Osteoblast (primary cell): ENCODE data around the gene CMTR2. TPM values are rescaled to one million over a fixed set of nuclear protein-coding genes. Genes with fewer than 3 reads are reported as not detected.
"Not testable (repeated sequence)": the region's sequence is repeated elsewhere in the genome, so short reads cannot be mapped to it uniquely, and the experiment has no call there.

Source experiments
- DNase-seq: peaks from one replicate; pipeline ENCODE4 v3.0.0; 2011; ENCODE audit warnings: low spot score, mixed read lengths; ENCODE audit not compliant: insufficient read length; ENCODE audit errors: missing footprints
- H2AFZ ChIP-seq: 2 replicates; pipeline ENCODE4 v1.6.0; 2011; ENCODE audit warnings: mild to moderate bottlenecking, low read length
- H3K27ac ChIP-seq: 2 replicates; pipeline ENCODE4 v1.5.1; 2011; ENCODE audit warnings: mild to moderate bottlenecking, low read depth, low read length, moderate library complexity
- H3K27me3 ChIP-seq: 2 replicates; pipeline ENCODE4 v1.6.0; 2012; ENCODE audit warnings: mild to moderate bottlenecking, control low read depth, inconsistent platforms, low read length, moderate library complexity; ENCODE audit not compliant: insufficient read depth
- H3K36me3 ChIP-seq: 2 replicates; pipeline ENCODE4 v1.5.1; 2011; ENCODE audit warnings: mild to moderate bottlenecking, low read length, control low read depth, moderate library complexity; ENCODE audit not compliant: insufficient read depth
- H3K4me1 ChIP-seq: 2 replicates; pipeline ENCODE4 v1.5.1; 2011; ENCODE audit warnings: mild to moderate bottlenecking, low read length, control low read depth, moderate library complexity; ENCODE audit not compliant: insufficient read depth
- H3K4me2 ChIP-seq: 2 replicates; pipeline ENCODE4 v1.6.0; 2011; ENCODE audit warnings: mild to moderate bottlenecking, low read length; ENCODE audit not compliant: insufficient read depth
- H3K4me3 ChIP-seq: fragments of 200-600 bp; sonication (generic); 3 replicates; pipeline ENCODE4 v1.5.1; 2012; ENCODE audit warnings: mild to moderate bottlenecking, low read length, inconsistent platforms; ENCODE audit not compliant: insufficient read depth
- H3K79me2 ChIP-seq: 2 replicates; pipeline ENCODE4 v1.6.0; 2012; ENCODE audit warnings: mild to moderate bottlenecking, low read length, control low read depth, inconsistent platforms; ENCODE audit not compliant: insufficient read depth
- H3K9me3 ChIP-seq: 2 replicates; pipeline ENCODE4 v1.5.1; 2011; ENCODE audit warnings: low read depth, low read length, control low read depth
- H4K20me1 ChIP-seq: 2 replicates; pipeline ENCODE4 v1.6.0; 2012; ENCODE audit warnings: mild to moderate bottlenecking, low read length, control low read depth; ENCODE audit not compliant: insufficient read depth
- CTCF ChIP-seq: IDR thresholded peaks from 2 replicates; pipeline ENCODE4 v1.5.1; 2011; ENCODE audit warnings: mild to moderate bottlenecking, low read depth, low read length, moderate library complexity; ENCODE audit errors: extremely low read depth
- total RNA-seq: library from RNA; depleted of rRNA; stranded (reverse); fragments of >200 nt; gene quantifications from 2 replicates; pipeline ENCODE4 v1.2.3, GENCODE V29; 2012

Gene CMTR2
- total RNA-seq, 1 donor: 39.1 TPM

DNA sequence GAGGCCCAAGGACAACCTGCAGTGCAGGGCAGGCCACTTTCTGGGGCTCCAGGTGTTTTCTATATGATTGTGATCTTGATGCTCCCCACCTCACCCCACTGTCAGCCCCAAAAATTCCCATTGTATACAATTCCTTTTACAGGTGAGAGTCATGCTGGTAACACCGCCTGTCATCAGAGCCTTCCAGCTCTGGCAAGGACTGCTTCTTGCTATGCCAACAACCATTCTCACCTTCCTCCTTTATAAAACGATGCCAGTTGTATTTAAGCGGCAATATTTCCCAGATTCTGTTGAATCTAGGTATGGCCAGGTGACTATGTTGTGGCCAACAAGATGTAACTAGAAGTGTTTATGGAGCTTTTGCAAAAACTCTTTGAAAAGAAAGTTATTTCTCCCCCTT, 38.9 kb upstream of the CMTR2 start:
- Histone ChIP-seq H4K20me1 (no peaks in the 10 kb centered on the region), H3K9me3 (no peaks in the 10 kb centered on the region), H3K4me2 (no peak overlapping the region), H3K79me2 (no peaks in the 10 kb centered on the region), H3K4me3 (no peak overlapping the region), H3K27ac (no peak overlapping the region), H3K27me3 (no peaks in the 10 kb centered on the region), H3K4me1 (no peaks in the 10 kb centered on the region), H3K36me3 (no peaks in the 10 kb centered on the region), H2AFZ (no peak overlapping the region)
- TF ChIP-seq CTCF: no peak
- no peak for DNase-seq

DNA sequence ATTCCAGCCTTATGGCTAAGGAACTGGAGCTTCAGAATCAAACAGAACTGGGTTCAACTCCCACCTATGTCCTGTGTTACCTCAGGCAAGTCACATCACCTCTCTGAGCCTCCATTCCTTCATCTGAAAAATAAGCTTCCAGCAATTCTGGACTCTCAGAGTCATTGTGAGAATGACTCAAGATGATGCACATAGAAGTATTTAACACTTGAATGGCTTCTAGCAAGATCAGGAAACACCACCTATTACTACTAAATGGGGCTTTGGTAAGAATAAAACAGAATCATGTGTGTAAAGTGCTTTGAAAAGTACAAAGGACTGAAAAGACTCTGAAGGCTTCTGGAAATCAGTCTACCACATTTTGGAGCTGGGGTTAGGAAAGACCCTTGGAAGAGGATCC, 38.5 kb upstream of the CMTR2 start:
- H3K27me3 ChIP-seq: no peaks in the 10 kb centered on the region
- no peak overlapping the region for H3K4me2 ChIP-seq
- H4K20me1 ChIP-seq: no peaks in the 10 kb centered on the region
- no peaks in the 10 kb centered on the region for H3K9me3 ChIP-seq
- no peak for DNase-seq
- no peaks in the 10 kb centered on the region for H3K4me1 ChIP-seq
- no peak for TF ChIP-seq CTCF
- no peaks in the 10 kb centered on the region for H3K79me2 ChIP-seq
- H3K4me3 ChIP-seq: no peak overlapping the region
- H3K36me3 ChIP-seq: no peaks in the 10 kb centered on the region
- H2AFZ ChIP-seq: no peak overlapping the region
- no peak overlapping the region for H3K27ac ChIP-seq

- no peak overlapping the region for H3K4me2 ChIP-seq
- no peak overlapping the region for H3K4me3 ChIP-seq
- H3K79me2 ChIP-seq: no peaks in the 10 kb centered on the region
- no peak for DNase-seq
- H2AFZ ChIP-seq: no peak overlapping the region
- no peaks in the 10 kb centered on the region for H3K36me3 ChIP-seq
- H3K9me3 ChIP-seq: no peaks in the 10 kb centered on the region
- H3K4me1 ChIP-seq: no peaks in the 10 kb centered on the region
- TF ChIP-seq CTCF: no peak
- H4K20me1 ChIP-seq: no peaks in the 10 kb centered on the region
- H3K27me3 ChIP-seq: no peaks in the 10 kb centered on the region
- no peak overlapping the region for H3K27ac ChIP-seq
Observed at GRCh38 chr16:71319999-71320398, 30.8 kb upstream of the CMTR2 start.

GRCh38 chr16:71315269-71315668, 26.1 kb upstream of the CMTR2 start:
- TF ChIP-seq CTCF: no peak
- H2AFZ ChIP-seq: no peak overlapping the region
- H4K20me1 ChIP-seq: no peaks in the 10 kb centered on the region
- DNase-seq: no peak
- no peak overlapping the region for H3K4me3 ChIP-seq
- no peaks in the 10 kb centered on the region for H3K4me1 ChIP-seq
- no peaks in the 10 kb centered on the region for H3K79me2 ChIP-seq
- no peak overlapping the region for H3K4me2 ChIP-seq
- H3K27me3 ChIP-seq: peaks cover 3% of the 10 kb centered on the region
- H3K27ac ChIP-seq: no peak overlapping the region
- no peaks in the 10 kb centered on the region for H3K36me3 ChIP-seq
- no peaks in the 10 kb centered on the region for H3K9me3 ChIP-seq

DNA sequence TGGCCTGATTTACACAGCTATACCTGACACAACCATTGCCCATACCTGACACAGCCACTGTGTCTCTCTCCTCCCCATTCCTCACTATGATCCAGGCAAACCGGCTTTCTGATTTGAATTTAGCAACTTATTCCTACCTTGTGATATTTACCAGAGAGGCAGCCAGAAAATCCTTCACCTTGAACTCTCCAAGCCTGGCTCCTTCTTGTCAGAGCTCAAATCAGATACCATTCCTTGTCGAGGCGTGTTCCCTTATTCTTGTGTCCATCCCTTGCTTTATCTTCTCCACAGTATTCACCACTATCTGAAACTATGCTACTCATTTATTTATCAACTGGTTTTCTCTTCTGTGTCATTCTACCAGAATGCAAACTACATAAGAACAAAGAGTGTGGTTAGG, 24.4 kb upstream of the CMTR2 start:
- not testable (repeated sequence) for H3K4me2 ChIP-seq, H3K4me3 ChIP-seq, H3K4me1 ChIP-seq, H3K9me3 ChIP-seq, DNase-seq, H3K27ac ChIP-seq, H4K20me1 ChIP-seq, H3K27me3 ChIP-seq, H3K79me2 ChIP-seq, H3K36me3 ChIP-seq, H2AFZ ChIP-seq
